Endodermal cell (in vitro differentiated cells): ENCODE measurements around the gene CCDC6. TPM values are rescaled to one million over a fixed set of nuclear protein-coding genes. Genes with fewer than 3 reads are reported as not detected.

ENCODE experiments used
- DNase-seq: peaks from one replicate; pipeline ENCODE4 v3.0.0-alpha.2; 2017
- H3K27ac ChIP-seq: 2 replicates; pipeline ENCODE4 v1.5.1; 2013; ENCODE audit warnings: mild to moderate bottlenecking, low read depth, low read length, moderate library complexity
- H3K27me3 ChIP-seq: 2 replicates; pipeline ENCODE4 v1.6.1; 2013; ENCODE audit warnings: mild to moderate bottlenecking, low read length, moderate library complexity; ENCODE audit not compliant: insufficient read depth, control insufficient read depth, poor library complexity, severe bottlenecking
- H3K36me3 ChIP-seq: 2 replicates; pipeline ENCODE4 v1.7.0; 2013; ENCODE audit warnings: mild to moderate bottlenecking, low read length, moderate library complexity; ENCODE audit not compliant: control insufficient read depth, insufficient read depth
- H3K4me1 ChIP-seq: one replicate; pipeline ENCODE4 v1.7.0; 2013; ENCODE audit warnings: low read length; ENCODE audit not compliant: control insufficient read depth, insufficient read depth
- H3K4me3 ChIP-seq: 2 replicates; pipeline ENCODE4 v1.5.1; 2013; ENCODE audit warnings: mild to moderate bottlenecking, low read length, moderate library complexity
- H3K9ac ChIP-seq: 2 replicates; pipeline ENCODE4 v1.6.1; 2013; ENCODE audit warnings: mild to moderate bottlenecking, low read length, moderate library complexity; ENCODE audit not compliant: poor library complexity, severe bottlenecking; ENCODE audit errors: extremely low read depth
- H3K9me3 ChIP-seq: 2 replicates; pipeline ENCODE4 v1.6.1; 2013; ENCODE audit warnings: mild to moderate bottlenecking, low read length, moderate library complexity; ENCODE audit not compliant: control insufficient read depth
- H3K27ac Mint-ChIP-seq: 2 replicates; pipeline ENCODE4 v1.8.0; 2020; ENCODE audit warnings: mixed read lengths
- H3K27me3 Mint-ChIP-seq: 2 replicates; pipeline ENCODE4 v1.8.0; 2021; ENCODE audit warnings: mild to moderate bottlenecking, mixed read lengths; ENCODE audit not compliant: insufficient read depth
- H3K36me3 Mint-ChIP-seq: 2 replicates; pipeline ENCODE4 v1.8.0; 2020; ENCODE audit warnings: low read depth, mixed read lengths
- H3K4me1 Mint-ChIP-seq: 2 replicates; pipeline ENCODE4 v1.8.0; 2020; ENCODE audit warnings: mixed read lengths
- H3K4me3 Mint-ChIP-seq: 2 replicates; pipeline ENCODE4 v1.8.0; 2020; ENCODE audit warnings: mild to moderate bottlenecking, moderate library complexity, mixed read lengths
- H3K9me3 Mint-ChIP-seq: 2 replicates; pipeline ENCODE4 v1.8.0; 2020; ENCODE audit warnings: mild to moderate bottlenecking, mixed read lengths
- WGBS, 2 experiments: methylation state at CpG; one replicate each; pipeline versions ENCODE4 v1.1.5 to v1.1.7; 2013; ENCODE audit warnings: missing lambda C conversion rate in 2 of 2, mixed read lengths in 1 of 2; ENCODE audit not compliant: insufficient coverage in 1 of 2, insufficient read length in 1 of 2; 5-methylcytosine and 5-hydroxymethylcytosine counted together
- total RNA-seq, 2 donors: library from RNA; stranded (reverse); fragmentation: NEBNext Ultra II Directional in 1 of 2; extraction: Animal tissue kit (Norgen Biotek cat#: 25700) in 1 of 2; gene quantifications; 2 replicates in 1 of 2; 3 replicates in 1 of 2; pipeline ENCODE4 v1.2.1, GENCODE V29; 2021
- TF ChIP-seq, protein P1 (sequence below): fragments of 200-600 bp; sonication (generic); conservative IDR thresholded peaks from 2 replicates; pipeline ENCODE4 v1.5.0; 2021; ENCODE audit warnings: antibody characterized with exemption, mild to moderate bottlenecking

CCDC6 gene
- total RNA-seq, 2 donors from 2014 or later: 29.3 to 30.4 TPM

- Mint-ChIP-seq H3K27me3 (no peaks in the 10 kb centered on the region), H3K4me3 (no peak overlapping the region), H3K36me3 (no peaks in the 10 kb centered on the region), H3K4me1 (peaks cover 18% of the 10 kb centered on the region), H3K27ac (no peak overlapping the region), H3K9me3 (no peaks in the 10 kb centered on the region)
- DNase-seq: no peak
- no peaks in the 10 kb centered on the region for H3K36me3 ChIP-seq
- no peak overlapping the region for H3K4me3 ChIP-seq
- TF ChIP-seq, protein P1, sequence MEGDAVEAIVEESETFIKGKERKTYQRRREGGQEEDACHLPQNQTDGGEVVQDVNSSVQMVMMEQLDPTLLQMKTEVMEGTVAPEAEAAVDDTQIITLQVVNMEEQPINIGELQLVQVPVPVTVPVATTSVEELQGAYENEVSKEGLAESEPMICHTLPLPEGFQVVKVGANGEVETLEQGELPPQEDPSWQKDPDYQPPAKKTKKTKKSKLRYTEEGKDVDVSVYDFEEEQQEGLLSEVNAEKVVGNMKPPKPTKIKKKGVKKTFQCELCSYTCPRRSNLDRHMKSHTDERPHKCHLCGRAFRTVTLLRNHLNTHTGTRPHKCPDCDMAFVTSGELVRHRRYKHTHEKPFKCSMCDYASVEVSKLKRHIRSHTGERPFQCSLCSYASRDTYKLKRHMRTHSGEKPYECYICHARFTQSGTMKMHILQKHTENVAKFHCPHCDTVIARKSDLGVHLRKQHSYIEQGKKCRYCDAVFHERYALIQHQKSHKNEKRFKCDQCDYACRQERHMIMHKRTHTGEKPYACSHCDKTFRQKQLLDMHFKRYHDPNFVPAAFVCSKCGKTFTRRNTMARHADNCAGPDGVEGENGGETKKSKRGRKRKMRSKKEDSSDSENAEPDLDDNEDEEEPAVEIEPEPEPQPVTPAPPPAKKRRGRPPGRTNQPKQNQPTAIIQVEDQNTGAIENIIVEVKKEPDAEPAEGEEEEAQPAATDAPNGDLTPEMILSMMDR: no peak
- 77% methylated on average over 2 of the region's 2 CpGs; no CpG with 5 or more reads in 1 of the 2 experiments for WGBS, 2 experiments
- no peak overlapping the region for H3K27ac ChIP-seq
- H3K27me3 ChIP-seq: no peaks in the 10 kb centered on the region
- no peaks in the 10 kb centered on the region for H3K9me3 ChIP-seq
- H3K4me1 ChIP-seq: no peaks in the 10 kb centered on the region
- no peak overlapping the region for H3K9ac ChIP-seq
Measured at GRCh38 chr10:59950105-59950504, 43.7 kb upstream of the CCDC6 start.

GRCh38 chr10:59949608-59950007 lies 43.3 kb upstream of the CCDC6 start:
- H3K27me3 Mint-ChIP-seq: no peaks in the 10 kb centered on the region
- no peaks in the 10 kb centered on the region for H3K36me3 Mint-ChIP-seq
- WGBS, 2 experiments: no CpG with 5 or more reads among the region's 1 CpG
- Histone ChIP-seq H3K9ac (no peak overlapping the region), H3K27me3 (no peaks in the 10 kb centered on the region), H3K27ac (no peak overlapping the region), H3K9me3 (no peaks in the 10 kb centered on the region), H3K4me1 (no peaks in the 10 kb centered on the region), H3K4me3 (no peak overlapping the region), H3K36me3 (no peaks in the 10 kb centered on the region)
- peaks cover 20% of the 10 kb centered on the region for H3K4me1 Mint-ChIP-seq
- no peak overlapping the region for H3K27ac Mint-ChIP-seq
- H3K9me3 Mint-ChIP-seq: no peaks in the 10 kb centered on the region
- TF ChIP-seq, protein P1: no peak
- no peak for DNase-seq
- H3K4me3 Mint-ChIP-seq: no peak overlapping the region

DNA sequence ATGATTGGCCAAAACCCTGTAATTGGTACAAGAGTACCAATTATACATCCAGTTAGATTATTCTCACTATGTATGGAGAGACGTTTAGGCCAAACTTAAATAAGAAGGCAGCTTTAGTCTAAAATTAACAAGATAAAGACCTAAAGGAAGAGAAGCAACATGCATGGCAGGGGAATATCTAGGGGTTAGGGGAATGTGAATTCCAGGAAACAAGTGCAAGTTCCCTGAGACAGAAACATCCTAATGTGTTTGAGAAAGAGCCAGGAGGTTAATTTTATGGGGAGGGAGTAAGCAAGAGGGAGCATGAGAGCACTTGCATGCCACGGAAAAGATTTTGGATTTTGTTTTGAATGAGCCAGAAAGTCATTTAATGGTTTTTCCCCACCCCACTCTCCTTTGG lies 39.6 kb upstream of the CCDC6 start:
- Mint-ChIP-seq H3K9me3 (no peaks in the 10 kb centered on the region), H3K36me3 (no peaks in the 10 kb centered on the region), H3K27ac (no peak overlapping the region), H3K4me1 (peaks cover 20% of the 10 kb centered on the region), H3K4me3 (no peak overlapping the region), H3K27me3 (no peaks in the 10 kb centered on the region)
- H3K9me3 ChIP-seq: no peaks in the 10 kb centered on the region
- no peak overlapping the region for H3K9ac ChIP-seq
- H3K4me3 ChIP-seq: no peak overlapping the region
- WGBS, 2 experiments: 33 to 53% methylated on average over 1 to 2 of the region's 2 CpGs
- H3K4me1 ChIP-seq: no peaks in the 10 kb centered on the region
- TF ChIP-seq, protein P1: no peak
- no peak overlapping the region for H3K27ac ChIP-seq
- no peaks in the 10 kb centered on the region for H3K27me3 ChIP-seq
- no peak for DNase-seq
- H3K36me3 ChIP-seq: no peaks in the 10 kb centered on the region
